Measurements from ENCODE around the gene UPF2.

The UPF2 gene

GRCh38 chr10:12067336-12067735 is 24.7 kb upstream of the UPF2 start:
- TF ChIP-seq FOXP2 (optimal IDR thresholded peaks at IDR 0.05; ENCODE audit: borderline replicate concordance, extremely low read depth, extremely low read length, insufficient read depth) (no peak), POLR2AphosphoS5 (IDR thresholded peaks at IDR 0.05; ENCODE audit: low read depth, low read length) (no peak), SIN3A (IDR thresholded peaks at IDR 0.05; ENCODE audit: borderline replicate concordance, insufficient read depth, low read length) (no peak), TAF1 (IDR thresholded peaks at IDR 0.05; ENCODE audit: borderline replicate concordance, insufficient read depth, low read length) (no peak)
- TF ChIP-seq, protein P1, sequence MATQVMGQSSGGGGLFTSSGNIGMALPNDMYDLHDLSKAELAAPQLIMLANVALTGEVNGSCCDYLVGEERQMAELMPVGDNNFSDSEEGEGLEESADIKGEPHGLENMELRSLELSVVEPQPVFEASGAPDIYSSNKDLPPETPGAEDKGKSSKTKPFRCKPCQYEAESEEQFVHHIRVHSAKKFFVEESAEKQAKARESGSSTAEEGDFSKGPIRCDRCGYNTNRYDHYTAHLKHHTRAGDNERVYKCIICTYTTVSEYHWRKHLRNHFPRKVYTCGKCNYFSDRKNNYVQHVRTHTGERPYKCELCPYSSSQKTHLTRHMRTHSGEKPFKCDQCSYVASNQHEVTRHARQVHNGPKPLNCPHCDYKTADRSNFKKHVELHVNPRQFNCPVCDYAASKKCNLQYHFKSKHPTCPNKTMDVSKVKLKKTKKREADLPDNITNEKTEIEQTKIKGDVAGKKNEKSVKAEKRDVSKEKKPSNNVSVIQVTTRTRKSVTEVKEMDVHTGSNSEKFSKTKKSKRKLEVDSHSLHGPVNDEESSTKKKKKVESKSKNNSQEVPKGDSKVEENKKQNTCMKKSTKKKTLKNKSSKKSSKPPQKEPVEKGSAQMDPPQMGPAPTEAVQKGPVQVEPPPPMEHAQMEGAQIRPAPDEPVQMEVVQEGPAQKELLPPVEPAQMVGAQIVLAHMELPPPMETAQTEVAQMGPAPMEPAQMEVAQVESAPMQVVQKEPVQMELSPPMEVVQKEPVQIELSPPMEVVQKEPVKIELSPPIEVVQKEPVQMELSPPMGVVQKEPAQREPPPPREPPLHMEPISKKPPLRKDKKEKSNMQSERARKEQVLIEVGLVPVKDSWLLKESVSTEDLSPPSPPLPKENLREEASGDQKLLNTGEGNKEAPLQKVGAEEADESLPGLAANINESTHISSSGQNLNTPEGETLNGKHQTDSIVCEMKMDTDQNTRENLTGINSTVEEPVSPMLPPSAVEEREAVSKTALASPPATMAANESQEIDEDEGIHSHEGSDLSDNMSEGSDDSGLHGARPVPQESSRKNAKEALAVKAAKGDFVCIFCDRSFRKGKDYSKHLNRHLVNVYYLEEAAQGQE (IDR thresholded peaks at IDR 0.05; ENCODE audit: insufficient read depth in 1 of 2, low read depth in 2 of 2, low read length in 2 of 2): no peak

DNA sequence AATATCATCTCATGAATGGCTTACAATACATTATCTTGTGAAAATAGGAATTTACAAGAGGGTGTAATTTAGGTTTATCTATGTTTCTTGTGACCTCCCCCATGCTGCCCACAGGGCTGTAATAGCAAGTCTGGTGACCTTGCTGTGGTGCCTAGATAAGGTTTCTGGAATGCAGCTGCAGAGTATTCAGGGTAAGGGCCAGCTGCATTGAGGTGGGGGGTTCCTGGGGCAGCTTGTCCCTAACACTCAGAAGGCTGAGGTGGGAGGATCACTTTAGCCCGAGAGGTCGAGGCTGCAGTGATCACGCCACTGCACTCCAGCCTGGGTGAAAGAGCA is 20.8 kb upstream of the UPF2 start:
- TF ChIP-seq FOXP2 (optimal IDR thresholded peaks at IDR 0.05; ENCODE audit: borderline replicate concordance, extremely low read depth, extremely low read length, insufficient read depth): no peak
- TF ChIP-seq SIN3A (IDR thresholded peaks at IDR 0.05; ENCODE audit: borderline replicate concordance, insufficient read depth, low read length): no peak
- TF ChIP-seq POLR2AphosphoS5 (IDR thresholded peaks at IDR 0.05; ENCODE audit: low read depth, low read length): no peak
- TF ChIP-seq, protein P1 (IDR thresholded peaks at IDR 0.05; ENCODE audit: insufficient read depth in 1 of 2, low read depth in 2 of 2, low read length in 2 of 2): no peak
- TF ChIP-seq TAF1 (IDR thresholded peaks at IDR 0.05; ENCODE audit: borderline replicate concordance, insufficient read depth, low read length): no peak

DNA sequence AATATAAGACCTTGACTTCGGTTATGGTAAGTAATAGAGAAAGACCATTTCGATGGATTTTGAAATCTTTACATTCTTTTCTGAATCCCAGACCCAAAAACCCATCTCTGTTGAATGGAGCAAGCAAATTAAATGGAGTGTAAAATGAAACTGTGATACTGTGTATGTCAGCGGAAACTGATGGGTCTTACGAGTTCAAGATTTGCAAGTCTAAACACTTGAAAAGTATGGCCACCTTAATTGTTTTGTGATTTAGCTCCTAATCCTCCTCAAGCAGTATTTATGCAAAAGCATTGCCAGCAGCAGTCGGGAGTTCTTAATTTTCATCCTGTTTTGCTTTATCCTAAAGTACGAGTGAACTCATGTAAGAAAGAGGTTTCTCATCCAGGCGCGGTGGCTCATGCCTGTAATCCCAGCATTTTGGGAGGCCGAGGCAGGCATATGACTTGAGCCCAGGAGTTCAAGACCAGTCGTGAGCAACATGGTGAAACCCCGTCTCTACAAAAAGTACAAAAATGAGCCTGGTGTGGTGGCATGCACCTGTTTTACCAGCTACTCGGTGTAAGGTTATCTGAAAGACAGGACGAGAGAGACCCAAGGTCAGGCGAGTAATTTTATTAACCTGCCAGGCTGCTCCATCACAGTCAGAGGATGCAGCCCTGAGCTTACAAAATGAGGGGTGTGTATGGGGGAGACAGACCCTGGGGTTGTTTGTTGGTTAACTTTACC is 20.3 kb upstream of the UPF2 start:
- TF ChIP-seq TAF1 (IDR thresholded peaks at IDR 0.05; ENCODE audit: borderline replicate concordance, insufficient read depth, low read length): no peak
- TF ChIP-seq, protein P1 (IDR thresholded peaks at IDR 0.05; ENCODE audit: insufficient read depth in 1 of 2, low read depth in 2 of 2, low read length in 2 of 2): no peak
- no peak for TF ChIP-seq POLR2AphosphoS5 (IDR thresholded peaks at IDR 0.05; ENCODE audit: low read depth, low read length)
- TF ChIP-seq FOXP2 (optimal IDR thresholded peaks at IDR 0.05; ENCODE audit: borderline replicate concordance, extremely low read depth, extremely low read length, insufficient read depth): no peak
- TF ChIP-seq SIN3A (IDR thresholded peaks at IDR 0.05; ENCODE audit: borderline replicate concordance, insufficient read depth, low read length): no peak

DNA sequence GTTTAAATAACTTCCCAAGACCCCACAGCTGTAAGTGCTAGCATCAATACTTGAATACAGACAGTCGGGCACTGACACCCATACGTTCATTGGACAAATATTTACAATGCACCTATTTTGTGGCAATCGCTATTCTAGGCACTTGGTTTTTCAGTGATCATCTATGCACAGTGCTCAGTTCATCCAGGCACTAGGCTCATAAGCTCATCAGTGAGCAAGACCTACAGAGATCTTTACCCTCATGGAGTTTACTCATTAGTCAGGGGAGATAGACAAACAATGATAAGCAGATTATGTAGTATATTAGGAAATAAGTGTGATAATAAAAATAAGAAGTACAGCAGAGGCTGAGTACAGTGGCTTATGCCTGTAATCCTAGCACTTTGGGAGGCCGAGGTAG is 18.5 kb upstream of the UPF2 start:
- TF ChIP-seq SIN3A (IDR thresholded peaks at IDR 0.05; ENCODE audit: borderline replicate concordance, insufficient read depth, low read length): no peak
- TF ChIP-seq, protein P1 (IDR thresholded peaks at IDR 0.05; ENCODE audit: insufficient read depth in 1 of 2, low read depth in 2 of 2, low read length in 2 of 2): no peak
- TF ChIP-seq POLR2AphosphoS5 (IDR thresholded peaks at IDR 0.05; ENCODE audit: low read depth, low read length): no peak

DNA sequence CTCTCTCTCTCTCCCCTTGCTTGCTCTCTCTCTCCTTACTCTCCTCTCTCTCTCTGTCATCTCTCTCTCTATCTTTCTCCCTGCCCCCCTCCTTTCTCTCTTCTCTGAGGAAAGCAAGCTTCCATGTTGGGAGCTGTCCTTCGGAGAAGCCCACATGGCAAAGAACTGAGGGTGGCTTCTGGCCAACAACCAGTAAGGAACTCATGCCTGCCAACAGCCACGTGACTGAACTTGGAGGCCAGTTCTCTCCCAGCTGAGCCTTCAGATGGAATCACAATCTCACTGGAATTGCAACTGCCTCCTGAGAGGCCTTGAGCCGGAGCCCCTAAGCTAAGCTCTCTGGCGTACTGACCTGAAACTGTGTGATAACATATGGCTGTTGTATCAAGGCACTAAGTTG is 14.1 kb upstream of the UPF2 start:
- TF ChIP-seq, protein P1 (IDR thresholded peaks at IDR 0.05; ENCODE audit: insufficient read depth in 1 of 2, low read depth in 2 of 2, low read length in 2 of 2): no peak
- TF ChIP-seq TAF1 (IDR thresholded peaks at IDR 0.05; ENCODE audit: borderline replicate concordance, insufficient read depth, low read length): no peak
- no peak for TF ChIP-seq SIN3A (IDR thresholded peaks at IDR 0.05; ENCODE audit: borderline replicate concordance, insufficient read depth, low read length)
- no peak for TF ChIP-seq POLR2AphosphoS5 (IDR thresholded peaks at IDR 0.05; ENCODE audit: low read depth, low read length)
- no peak for TF ChIP-seq FOXP2 (optimal IDR thresholded peaks at IDR 0.05; ENCODE audit: borderline replicate concordance, extremely low read depth, extremely low read length, insufficient read depth)
